Neural cell (in vitro differentiated cells): ENCODE results near the gene CAPNS1. TPM values are rescaled to one million over a fixed set of nuclear protein-coding genes. Genes with fewer than 3 reads are reported as not detected.

ENCODE experiments used
- H2AFZ ChIP-seq: fragments of 200-600, 300-800 bp; sonication (generic), shearing (Covaris generic); 2 replicates; pipeline ENCODE4 v1.6.0; 2014; ENCODE audit warnings: low read depth, mild to moderate bottlenecking, antibody characterized with exemption, low read length, moderate library complexity
- H3F3A ChIP-seq: fragments of 200-600 bp; shearing (Covaris generic); 2 replicates; pipeline ENCODE4 v1.6.1; 2016; ENCODE audit warnings: mild to moderate bottlenecking, moderate library complexity, mixed read lengths, antibody characterized with exemption, low read length; ENCODE audit not compliant: insufficient read depth, poor library complexity, severe bottlenecking
- H3K27ac ChIP-seq: fragments of 200-600, 300-800 bp; sonication (generic), shearing (Covaris generic); 2 replicates; pipeline ENCODE4 v1.5.1; 2014; ENCODE audit warnings: mild to moderate bottlenecking, low read length, moderate library complexity
- H3K27me3 ChIP-seq: fragments of 300-800, 200-600 bp; sonication (generic), shearing (Covaris generic); 2 replicates; pipeline ENCODE4 v1.6.0; 2014; ENCODE audit warnings: mild to moderate bottlenecking, low read depth, low read length, moderate library complexity; ENCODE audit not compliant: insufficient read depth
- H3K36me3 ChIP-seq: fragments of 300-800, 200-600 bp; sonication (generic), shearing (Covaris generic); 2 replicates; pipeline ENCODE4 v1.5.1; 2014; ENCODE audit warnings: mild to moderate bottlenecking, antibody characterized with exemption, low read length, moderate library complexity; ENCODE audit not compliant: insufficient read depth
- H3K4me2 ChIP-seq: fragments of 300-800, 200-600 bp; sonication (generic), shearing (Covaris generic); 2 replicates; pipeline ENCODE4 v1.6.0; 2014; ENCODE audit warnings: mild to moderate bottlenecking, low read length
- H3K4me3 ChIP-seq: fragments of 300-800, 200-600 bp; sonication (generic), shearing (Covaris generic); 2 replicates; pipeline ENCODE4 v1.5.1; 2014; ENCODE audit warnings: mild to moderate bottlenecking, low read length, moderate library complexity
- H3K79me2 ChIP-seq: fragments of 200-600 bp; shearing (Covaris generic); replicated peaks from 2 replicates; pipeline ENCODE4 v1.6.0; 2014; ENCODE audit warnings: mild to moderate bottlenecking, low read length, moderate library complexity; ENCODE audit not compliant: insufficient read depth
- H3K9ac ChIP-seq: fragments of 300-800, 200-600 bp; sonication (generic), shearing (Covaris generic); 2 replicates; pipeline ENCODE4 v1.6.1; 2016; ENCODE audit warnings: mild to moderate bottlenecking, low read length, mixed read lengths
- H3K9me2 ChIP-seq: fragments of 200-600 bp; shearing (Covaris generic); 2 replicates; pipeline ENCODE4 v1.6.1; 2016; ENCODE audit warnings: mild to moderate bottlenecking, low read length, mixed read lengths; ENCODE audit not compliant: insufficient read depth
- H3K9me3 ChIP-seq: fragments of 200-600, 300-800 bp; sonication (generic), shearing (Covaris generic); 2 replicates; pipeline ENCODE4 v1.6.1; 2016; ENCODE audit warnings: mild to moderate bottlenecking, mixed run types, low read length, moderate library complexity, mixed read lengths
- H4K20me1 ChIP-seq: fragments of 200-600 bp; shearing (Covaris generic); 2 replicates; pipeline ENCODE4 v1.6.1; 2016; ENCODE audit warnings: mild to moderate bottlenecking, mixed run types; ENCODE audit not compliant: insufficient read depth
- CTCF ChIP-seq: fragments of 450-650 bp; IDR thresholded peaks from 2 replicates; pipeline ENCODE4 v1.5.1; 2014; ENCODE audit warnings: antibody characterized with exemption, mild to moderate bottlenecking, moderate library complexity; ENCODE audit not compliant: poor library complexity, severe bottlenecking
- EP300 ChIP-seq: fragments of 450-650 bp; conservative IDR thresholded peaks from 2 replicates; pipeline ENCODE4 v1.6.1; 2014; ENCODE audit warnings: antibody characterized with exemption, mild to moderate bottlenecking, moderate library complexity; ENCODE audit not compliant: poor library complexity, severe bottlenecking
- EZH2 ChIP-seq: fragments of 200-600, 300-800 bp; shearing (Covaris generic), sonication (generic); IDR thresholded peaks from 2 replicates; pipeline ENCODE4 v1.6.1; 2014; ENCODE audit warnings: antibody characterized with exemption, low read length, borderline replicate concordance, mild to moderate bottlenecking; ENCODE audit not compliant: insufficient read depth, poor library complexity, severe bottlenecking
- MXI1 ChIP-seq: fragments of 450-650 bp; conservative IDR thresholded peaks from 2 replicates; pipeline ENCODE4 v1.6.1; 2014; ENCODE audit warnings: antibody characterized with exemption, mild to moderate bottlenecking; ENCODE audit not compliant: poor library complexity, severe bottlenecking
- POLR2AphosphoS5 ChIP-seq: IDR thresholded peaks from 2 replicates; pipeline ENCODE4 v1.6.1; 2012
- RAD21 ChIP-seq: fragments of 450-650 bp; conservative IDR thresholded peaks from 2 replicates; pipeline ENCODE4 v1.6.1; 2014; ENCODE audit warnings: antibody characterized with exemption, mild to moderate bottlenecking, moderate library complexity
- REST ChIP-seq: IDR thresholded peaks from 2 replicates; pipeline ENCODE4 v1.6.1; 2012; ENCODE audit warnings: borderline replicate concordance
- SMC3 ChIP-seq: fragments of 450-650 bp; conservative IDR thresholded peaks from 2 replicates; pipeline ENCODE4 v1.6.1; 2014; ENCODE audit warnings: antibody characterized with exemption, mild to moderate bottlenecking, moderate library complexity; ENCODE audit not compliant: poor library complexity
- TAF1 ChIP-seq: IDR thresholded peaks from 2 replicates; pipeline ENCODE4 v1.6.1; 2012; ENCODE audit warnings: low read depth
- polyA plus RNA-seq: library from polyadenylated mRNA; depleted of rRNA; stranded (reverse); fragments of >200 nt; gene quantifications from 2 replicates; pipeline ENCODE4 v1.2.3, GENCODE V29; 2014

CAPNS1 gene
- polyA plus RNA-seq, 1 donor from 2014 or later = 67.3 TPM

- Histone ChIP-seq H3K9me2 (no peaks in the 10 kb centered on the region), H3K27ac (no peak overlapping the region), H3K27me3 (no peaks in the 10 kb centered on the region), H3K4me2 (no peak overlapping the region), H3K36me3 (no peaks in the 10 kb centered on the region), H3K9me3 (no peaks in the 10 kb centered on the region), H3K9ac (no peak overlapping the region), H3K4me3 (no peak overlapping the region), H4K20me1 (no peaks in the 10 kb centered on the region), H2AFZ (no peak overlapping the region), H3K79me2 (no peaks in the 10 kb centered on the region), H3F3A (no peaks in the 10 kb centered on the region)
- TF ChIP-seq POLR2AphosphoS5 = no peak
These were observed 32.9 kb upstream of the CAPNS1 start for GRCh38 chr19:36106991-36107390.

GRCh38 chr19:36108684-36109083 lies 31.2 kb upstream of the CAPNS1 start:
- TF ChIP-seq MXI1 = no peak
- TF ChIP-seq EZH2 = no peak
- TF ChIP-seq POLR2AphosphoS5 = no peak
- H3K27me3 ChIP-seq = no peaks in the 10 kb centered on the region
- no peaks in the 10 kb centered on the region for H3F3A ChIP-seq
- H3K4me2 ChIP-seq = no peak overlapping the region
- no peak overlapping the region for H3K4me3 ChIP-seq
- no peak overlapping the region for H3K27ac ChIP-seq
- H3K9me3 ChIP-seq = no peaks in the 10 kb centered on the region
- H3K79me2 ChIP-seq = peaks cover under 1% of the 10 kb centered on the region
- no peaks in the 10 kb centered on the region for H4K20me1 ChIP-seq
- H3K9me2 ChIP-seq = no peaks in the 10 kb centered on the region
- H3K9ac ChIP-seq = no peak overlapping the region
- no peaks in the 10 kb centered on the region for H3K36me3 ChIP-seq
- H2AFZ ChIP-seq = no peak overlapping the region

GRCh38 chr19:36110487-36111199 lies 29.2 kb upstream of the CAPNS1 start, which contains the start of gene OVOL3:
Gene OVOL3, plus strand, starts transcription at chr19:36111143. Its CDS starts 60 bp downstream, at chr19:36111203.
- Histone ChIP-seq H3K4me3 (no peak within 1 kb of the TSS), H3K27me3 (no peaks in the 10 kb centered on the region), H3K27ac (no peak within 1 kb of the TSS), H3K4me2 (no peak within 1 kb of the TSS), H3K9me2 (no peaks in the 10 kb centered on the region), H2AFZ (no peak within 1 kb of the TSS), H3K9ac (no peak within 1 kb of the TSS), H3F3A (no peaks in the 10 kb centered on the region), H4K20me1 (no peaks in the 10 kb centered on the region), H3K36me3 (no peaks in the 10 kb centered on the region), H3K79me2 (peaks cover 7% of the 10 kb centered on the region), H3K9me3 (no peaks in the 10 kb centered on the region)
- TF ChIP-seq CTCF (no peak), MXI1 (no peak)

- H3K9me2 ChIP-seq = no peaks in the 10 kb centered on the region
- no peak overlapping the region for H2AFZ ChIP-seq
- H3K27ac ChIP-seq = no peak overlapping the region
- H3K27me3 ChIP-seq = no peaks in the 10 kb centered on the region
- no peaks in the 10 kb centered on the region for H3F3A ChIP-seq
- H3K36me3 ChIP-seq = no peaks in the 10 kb centered on the region
- H3K9me3 ChIP-seq = no peaks in the 10 kb centered on the region
- H3K79me2 ChIP-seq = peaks cover 11% of the 10 kb centered on the region
- no peak overlapping the region for H3K4me2 ChIP-seq
- no peak overlapping the region for H3K9ac ChIP-seq
- TF ChIP-seq REST = no peak
- TF ChIP-seq RAD21 = no peak
- TF ChIP-seq TAF1 = no peak
- no peak for TF ChIP-seq MXI1
- TF ChIP-seq SMC3 = no peak
- TF ChIP-seq EP300 = no peak
- no peak for TF ChIP-seq POLR2AphosphoS5
- TF ChIP-seq EZH2 = no peak
- no peak for TF ChIP-seq CTCF
- H3K4me3 ChIP-seq = no peak overlapping the region
- no peaks in the 10 kb centered on the region for H4K20me1 ChIP-seq
These were observed 28.7 kb upstream of the CAPNS1 start for GRCh38 chr19:36111200-36111539.
